Suprapubic skin (tissue), 4 donors: ENCODE measurements around the gene UBQLN3.

Experiments
- CTCF ChIP-seq, 2 donors: fragments of 200-600 bp in 1 of 2; fragments of 450-650 bp in 1 of 2; sonication (generic) in 1 of 2; IDR thresholded peaks; one replicate each; pipeline ENCODE4 v1.5.1; 2016 to 2019; ENCODE audit warnings: antibody characterized with exemption in 2 of 2, mild to moderate bottlenecking in 1 of 2, moderate library complexity in 1 of 2
- POLR2A ChIP-seq, 2 donors: fragments of 450-650 bp; IDR thresholded peaks; one replicate each; pipeline ENCODE4 v1.6.1; 2017; ENCODE audit warnings: antibody characterized with exemption in 2 of 2, mild to moderate bottlenecking in 2 of 2, moderate library complexity in 2 of 2
- POLR2AphosphoS5 ChIP-seq, 3 donors: sonication (generic); formaldehyde crosslinking; IDR thresholded peaks; one replicate each; pipeline ENCODE4 v1.6.1; 2017; ENCODE audit warnings: antibody characterized with exemption in 3 of 3

GRCh38 chr11:5488798-5489399 lies 20.9 kb downstream of the UBQLN3 start:
- TF ChIP-seq CTCF (IDR thresholded peaks at IDR 0.05): no peak
- TF ChIP-seq POLR2A (IDR thresholded peaks at IDR 0.05): no peak
- TF ChIP-seq POLR2AphosphoS5 (IDR thresholded peaks at IDR 0.05): no peak
